DOHH2 (cell line): ENCODE measurements around the gene TNPO2.
A peak's percentile ranks its signal among the peaks of the same experiment; 100 is the strongest.

Experiments
- H3F3A ChIP-seq: fragments of 200-600 bp; sonication (generic), shearing (Covaris generic); 2 replicates; pipeline ENCODE4 v1.6.0; 2016; ENCODE audit warnings: antibody characterized with exemption, mild to moderate bottlenecking; ENCODE audit not compliant: control insufficient read depth, insufficient read depth
- H3K27ac ChIP-seq: fragments of 200-600 bp; sonication (generic); 2 replicates; pipeline ENCODE4 v1.5.1; 2014; ENCODE audit warnings: low read depth, mild to moderate bottlenecking, low read length, moderate library complexity
- H3K27me3 ChIP-seq: fragments of 200-600 bp; sonication (generic); 2 replicates; pipeline ENCODE4 v1.6.1; 2014; ENCODE audit warnings: mild to moderate bottlenecking, low read length, mixed read lengths; ENCODE audit not compliant: control insufficient read depth
- H3K36me3 ChIP-seq: fragments of 200-600 bp; sonication (generic); 2 replicates; pipeline ENCODE4 v1.6.1; 2014; ENCODE audit warnings: mild to moderate bottlenecking, low read length, moderate library complexity, mixed read lengths; ENCODE audit not compliant: control insufficient read depth
- H3K4me1 ChIP-seq: fragments of 200-600 bp; sonication (generic); 2 replicates; pipeline ENCODE4 v1.6.1; 2014; ENCODE audit warnings: mild to moderate bottlenecking, low read length, mixed read lengths; ENCODE audit not compliant: control insufficient read depth
- H3K4me2 ChIP-seq: fragments of 200-600 bp; sonication (generic); 2 replicates; pipeline ENCODE4 v1.6.0; 2014; ENCODE audit warnings: mild to moderate bottlenecking, low read length, moderate library complexity
- H3K4me3 ChIP-seq: fragments of 200-600 bp; sonication (generic); 2 replicates; pipeline ENCODE4 v1.5.1; 2014; ENCODE audit warnings: mild to moderate bottlenecking, low read length, mixed read lengths
- H3K79me2 ChIP-seq: fragments of 200-600 bp; sonication (generic); 2 replicates; pipeline ENCODE4 v1.6.1; 2014; ENCODE audit warnings: mild to moderate bottlenecking, low read length, mixed read lengths; ENCODE audit not compliant: control insufficient read depth
- H3K9me2 ChIP-seq: fragments of 200-600 bp; sonication (generic); replicated peaks from 2 replicates; pipeline ENCODE4 v1.6.1; 2014; ENCODE audit warnings: mild to moderate bottlenecking, low read length, mixed read lengths; ENCODE audit not compliant: control insufficient read depth
- H3K9me3 ChIP-seq: fragments of 200-600 bp; sonication (generic); 2 replicates; pipeline ENCODE4 v1.6.1; 2014; ENCODE audit warnings: antibody characterized with exemption, low read length, mixed read lengths; ENCODE audit not compliant: control insufficient read depth, insufficient read depth
- H4K20me1 ChIP-seq: fragments of 200-600 bp; sonication (generic); 2 replicates; pipeline ENCODE4 v1.6.0; 2014; ENCODE audit warnings: low read depth, mild to moderate bottlenecking, antibody characterized with exemption, low read length, moderate library complexity; ENCODE audit not compliant: control insufficient read depth, insufficient read depth
- CTCF ChIP-seq: fragments of 200-600 bp; sonication (generic); IDR thresholded peaks from one replicate; pipeline ENCODE4 v1.5.1; 2014; ENCODE audit warnings: antibody characterized with exemption, mild to moderate bottlenecking, low read depth, low read length; ENCODE audit not compliant: poor library complexity, severe bottlenecking
- EZH2phosphoT487 ChIP-seq: fragments of 200-600 bp; sonication (generic); IDR thresholded peaks from 2 replicates; pipeline ENCODE4 v1.6.1; 2017; ENCODE audit warnings: borderline replicate concordance, mild to moderate bottlenecking, antibody characterized with exemption, low read length, moderate library complexity, mixed read lengths

Gene TNPO2

GRCh38 chr19:12731337-12731736, 7.6 kb upstream of the TNPO2 start:
- Histone ChIP-seq H3K4me1 (peaks cover 72% of the 10 kb centered on the region), H3K27ac (no peak overlapping the region)
- no peak for TF ChIP-seq EZH2phosphoT487
- no peak for TF ChIP-seq CTCF

GRCh38 chr19:12730064-12730463, 6.3 kb upstream of the TNPO2 start:
- H3K79me2 ChIP-seq: peaks cover 71% of the 10 kb centered on the region
- H3K4me1 ChIP-seq: peaks cover 78% of the 10 kb centered on the region
- H3K4me2 ChIP-seq: peak overlapping the region; percentile 32
- H3K9me2 ChIP-seq: no peaks in the 10 kb centered on the region
- no peaks in the 10 kb centered on the region for H3K9me3 ChIP-seq
- H3K27ac ChIP-seq: 0 out of 2 replicates have a peak overlapping the region, but pooled peaks have one; percentile 17
- no peaks in the 10 kb centered on the region for H3K27me3 ChIP-seq
- no peak overlapping the region for H3K4me3 ChIP-seq
- peaks cover 73% of the 10 kb centered on the region for H3K36me3 ChIP-seq
- H3F3A ChIP-seq: peaks cover 21% of the 10 kb centered on the region
- H4K20me1 ChIP-seq: peaks cover 21% of the 10 kb centered on the region
- TF ChIP-seq EZH2phosphoT487 (no peak), CTCF (no peak)

More at GRCh38 chr19:12731337-12731736, 7.6 kb upstream of the TNPO2 start:
- Histone ChIP-seq H3F3A (peaks cover 25% of the 10 kb centered on the region), H4K20me1 (peaks cover 21% of the 10 kb centered on the region), H3K9me3 (no peaks in the 10 kb centered on the region), H3K9me2 (no peaks in the 10 kb centered on the region), H3K4me3 (no peak overlapping the region), H3K27me3 (no peaks in the 10 kb centered on the region), H3K4me2 (no peak overlapping the region), H3K36me3 (peaks cover 73% of the 10 kb centered on the region), H3K79me2 (peaks cover 70% of the 10 kb centered on the region)

GRCh38 chr19:12727745-12728433, 4.2 kb upstream of the TNPO2 start:
- Histone ChIP-seq H4K20me1 (peaks cover 12% of the 10 kb centered on the region), H3K27ac (peak overlapping the region; percentile 79), H3K9me3 (no peaks in the 10 kb centered on the region), H3K4me3 (no peak overlapping the region), H3K36me3 (peaks cover 66% of the 10 kb centered on the region), H3K4me2 (peak overlapping the region; percentile 43; the same call in 1 of the 2 replicates), H3K4me1 (peaks cover 78% of the 10 kb centered on the region), H3K9me2 (no peaks in the 10 kb centered on the region), H3K79me2 (peaks cover 70% of the 10 kb centered on the region), H3F3A (peaks cover 24% of the 10 kb centered on the region), H3K27me3 (no peaks in the 10 kb centered on the region)
- TF ChIP-seq CTCF (no peak), EZH2phosphoT487 (no peak)
